Upper lobe of left lung (tissue), 6 donors: ENCODE results near the gene MANEAL. TPM values are rescaled to one million over a fixed set of nuclear protein-coding genes. Genes with fewer than 3 reads are reported as not detected.

Experiments
- ATAC-seq, 2 donors: fragments of 200-7000 bp; cut with Tn5 transposase; one replicate each; pipeline ENCODE4 v1.9.1; 2022; ENCODE audit warnings: mild to moderate bottlenecking in 2 of 2, moderate library complexity in 2 of 2; ENCODE audit not compliant: low FRiP score in 2 of 2
- DNase-seq, 2 donors: peaks; one replicate each; pipeline ENCODE4 v3.0.0-alpha.2; 2019 to 2020
- H3K27ac ChIP-seq, 4 donors: fragments of 200-600 bp; sonication (generic); one replicate each; pipeline ENCODE4 v1.5.1; 2016 to 2019
- H3K27me3 ChIP-seq, 4 donors: fragments of 200-600 bp; sonication (generic); one replicate each; pipeline ENCODE4 v1.5.1; 2017 to 2019
- H3K36me3 ChIP-seq, 4 donors: fragments of 200-600 bp; sonication (generic); one replicate each; pipeline ENCODE4 v1.5.1; 2016 to 2019
- H3K4me1 ChIP-seq, 4 donors: fragments of 200-600 bp; sonication (generic); one replicate each; pipeline ENCODE4 v1.5.1; 2018 to 2019
- H3K4me3 ChIP-seq, 4 donors: fragments of 200-600 bp; sonication (generic); one replicate each; pipeline ENCODE4 v1.5.1; 2017 to 2019; ENCODE audit warnings: mild to moderate bottlenecking in 2 of 4, moderate library complexity in 1 of 4
- H3K9me3 ChIP-seq, 4 donors: fragments of 200-600 bp; sonication (generic); one replicate each; pipeline ENCODE4 v1.5.1; 2018 to 2019
- CTCF ChIP-seq, 6 experiments: fragments of 450-650 bp in 4 of 6; fragments of 200-600 bp in 2 of 6; sonication (generic) in 2 of 6; IDR thresholded peaks; one replicate each; pipeline ENCODE4 v1.5.1; 2016 to 2019; ENCODE audit warnings: antibody characterized with exemption in 6 of 6
- EP300 ChIP-seq, 4 donors: sonication (generic); formaldehyde crosslinking; IDR thresholded peaks; one replicate each; pipeline ENCODE4 v1.5.1; 2017; ENCODE audit warnings: antibody characterized with exemption in 4 of 4, control low read depth in 2 of 4
- POLR2A ChIP-seq, 4 donors: fragments of 450-650 bp; IDR thresholded peaks; one replicate each; pipeline ENCODE4 v1.5.1; 2016 to 2017; ENCODE audit warnings: antibody characterized with exemption in 4 of 4, mild to moderate bottlenecking in 2 of 4
- POLR2AphosphoS5 ChIP-seq, 2 donors: sonication (generic); formaldehyde crosslinking; IDR thresholded peaks; one replicate each; pipeline ENCODE4 v1.5.1; 2017; ENCODE audit warnings: antibody characterized with exemption in 2 of 2
- WGBS, 2 donors: methylation state at CpG; one replicate each; pipeline ENCODE4 v1.1.5; 2017 to 2018; 5-methylcytosine and 5-hydroxymethylcytosine counted together
- total RNA-seq, 6 donors: library from RNA; depleted of rRNA in 4 of 6; stranded (reverse); fragments of >200 nt in 4 of 6; gene quantifications; one replicate each; pipeline versions ENCODE4 v1.1.0 to v1.2.1, GENCODE V29; 2016 to 2021
- donor health status: DM: no; HTN: no; CAD: no; lungs with moderate emphysema.
- donor health status: DM: no; HTN: yes; CAD: no; lungs with severe emphysema.

The MANEAL gene
- total RNA-seq, 6 donors from 2014 or later, result 2.8 to 8.1 (median 5.2) TPM

GRCh38 chr1:37846647-37847339 lies 53.1 kb downstream of the MANEAL start:
- ATAC-seq (peak in 1 of 2 donors; percentile 24), DNase-seq (no peak)
- H3K27ac ChIP-seq, result peak overlapping the region in 1 of 4 donors; percentile 74
- no peaks in the 10 kb centered on the region for H3K9me3 ChIP-seq
- H3K36me3 ChIP-seq, result peaks cover 0 to 10% (median 1%) of the 10 kb centered on the region in 4 donors
- H3K4me1 ChIP-seq, result peaks cover 35 to 51% (median 42%) of the 10 kb centered on the region in 4 donors
- H3K27me3 ChIP-seq, result no peaks in the 10 kb centered on the region
- 63 to 64% methylated on average over 4 of the region's 4 CpGs for WGBS, 2 donors
- TF ChIP-seq POLR2A (IDR thresholded peaks at IDR 0.05) (no peak), EP300 (IDR thresholded peaks at IDR 0.05) (no peak), CTCF (IDR thresholded peaks at IDR 0.05) (no peak), POLR2AphosphoS5 (IDR thresholded peaks at IDR 0.05) (no peak)
- H3K4me3 ChIP-seq, result no peak overlapping the region

- TF ChIP-seq CTCF (IDR thresholded peaks at IDR 0.05) (no peak), POLR2A (IDR thresholded peaks at IDR 0.05) (no peak), POLR2AphosphoS5 (IDR thresholded peaks at IDR 0.05) (no peak), EP300 (IDR thresholded peaks at IDR 0.05) (no peak)
- WGBS, 2 donors, result 97 to 98% methylated on average over 3 of the region's 3 CpGs
- Histone ChIP-seq H3K36me3 (peaks cover 0 to 18% (median 4%) of the 10 kb centered on the region in 4 donors), H3K9me3 (no peaks in the 10 kb centered on the region), H3K27me3 (no peaks in the 10 kb centered on the region), H3K27ac (peak overlapping the region in 3 of 4 donors; percentile 48 to 73 (median 61)), H3K4me3 (no peak overlapping the region), H3K4me1 (peaks cover 33 to 69% (median 53%) of the 10 kb centered on the region in 4 donors)
- DNase-seq (no peak), ATAC-seq (no peak)
Observed at GRCh38 chr1:37849480-37849879, 55.8 kb downstream of the MANEAL start.

GRCh38 chr1:37850352-37850955 lies 56.8 kb downstream of the MANEAL start:
- ATAC-seq (no peak), DNase-seq (no peak)
- Histone ChIP-seq H3K27ac (peak overlapping the region; percentile 48 to 73 (median 56)), H3K4me1 (peaks cover 35 to 79% (median 58%) of the 10 kb centered on the region in 4 donors), H3K9me3 (no peaks in the 10 kb centered on the region), H3K4me3 (no peak overlapping the region), H3K27me3 (no peaks in the 10 kb centered on the region), H3K36me3 (peaks cover 0 to 28% (median 5%) of the 10 kb centered on the region in 4 donors)
- 71 to 76% methylated on average over 6 of the region's 6 CpGs for WGBS, 2 donors
- TF ChIP-seq POLR2A (IDR thresholded peaks at IDR 0.05) (no peak), EP300 (IDR thresholded peaks at IDR 0.05) (no peak), CTCF (IDR thresholded peaks at IDR 0.05) (no peak), POLR2AphosphoS5 (IDR thresholded peaks at IDR 0.05) (no peak)

Other genes starting within 250 kb of the MANEAL start
- 10 to 100 TPM; 12.0 to 54.5 (median 17.5) TPM for gene SNIP1, start 239.6 kb upstream of the MANEAL start, total RNA-seq
- 10 to 100 TPM; 12.3 to 41.9 (median 23.4) TPM for gene DNALI1, start 236.9 kb upstream of the MANEAL start, total RNA-seq
- gene GNL2, start 197.9 kb upstream of the MANEAL start, total RNA-seq, result 10 to 100 TPM; 28.3 to 56.2 (median 40.3) TPM
- 1 to 10 TPM in 5 of 6 donors, under 1 TPM in 1; 0.98 to 5.4 (median 3.5) TPM for gene RSPO1, start 159.0 kb upstream of the MANEAL start, total RNA-seq
- gene CDCA8, start 101.3 kb upstream of the MANEAL start, total RNA-seq, result 1 to 10 TPM in 4 of 6 donors, under 1 TPM in 1, not detected in 1; 0.89 to 2.0 (median 1.5) TPM
- 1 to 10 TPM in 2 of 6 donors, under 1 TPM in 2, not detected in 2; 0.76 to 1.7 (median 0.92) TPM for gene EPHA10, start 28.7 kb upstream of the MANEAL start, total RNA-seq
- gene C1orf122, start 13.9 kb downstream of the MANEAL start, total RNA-seq, result 10 to 100 TPM; 30.0 to 90.1 (median 39.9) TPM
- 10 to 100 TPM in 4 of 6 donors, 1 to 10 TPM in 2; 4.2 to 22.2 (median 13.3) TPM for gene YRDC, start 14.4 kb downstream of the MANEAL start, total RNA-seq
- 10 to 100 TPM in 3 of 6 donors, 1 to 10 TPM in 3; 5.2 to 27.4 (median 8.7) TPM for gene MTF1, start 65.7 kb downstream of the MANEAL start, total RNA-seq
- 100 to 1,000 TPM in 1 of 6 donors, 10 to 100 TPM in 5; 25.8 to 201 (median 44.1) TPM for gene INPP5B, start 153.2 kb downstream of the MANEAL start, total RNA-seq
- gene SF3A3, start 196.2 kb downstream of the MANEAL start, total RNA-seq, result 10 to 100 TPM; 36.5 to 80.7 (median 42.8) TPM
- gene FHL3, start 211.7 kb downstream of the MANEAL start, total RNA-seq, result 10 to 100 TPM in 5 of 6 donors, 1 to 10 TPM in 1; 9.5 to 25.8 (median 18.6) TPM
- gene UTP11, start 218.9 kb downstream of the MANEAL start, total RNA-seq, result 10 to 100 TPM in 5 of 6 donors, 1 to 10 TPM in 1; 8.4 to 53.4 (median 25.4) TPM